PC-3 (cell line): ENCODE results near the gene PRDM2. TPM values are rescaled to one million over a fixed set of nuclear protein-coding genes. Genes with fewer than 3 reads are reported as not detected.

ENCODE experiments used
- ATAC-seq: fragments of 200-7000 bp; cut with Tn5 transposase; 2 replicates; pipeline ENCODE4 v1.9.1; 2020; ENCODE audit warnings: mild to moderate bottlenecking, moderate library complexity
- BruUV-seq: library from RNA; stranded (reverse); fragments of 400-500 nt; replicated peaks from 2 replicates; lab custom pipeline; 2021; lab: Mats Ljungman, UMichigan
- CTCF ChIA-PET: fragments of 300-600 bp; sonication (Branson Sonifier 250); formaldehyde crosslinking; loops from one replicate; lab custom pipeline; 2022; ENCODE audit warnings: antibody characterized with exemption; lab: Charles Lee
- POLR2A ChIA-PET: fragments of 300-600 bp; sonication (Branson Sonifier 250); formaldehyde crosslinking; loops from one replicate; lab custom pipeline; 2022; ENCODE audit warnings: antibody characterized with exemption; ENCODE audit not compliant: unreplicated experiment; lab: Charles Lee
- DNase-seq: peaks from one replicate; pipeline ENCODE4 v3.0.0-alpha.2; 2015
- H2AFZ ChIP-seq: fragments of 300-600 bp; sonication (generic); 2 replicates; pipeline ENCODE4 v1.6.0; 2016; ENCODE audit warnings: antibody characterized with exemption, low read length
- H3F3A ChIP-seq: fragments of 300-600 bp; sonication (generic); one replicate; pipeline ENCODE4 v1.6.0; 2017; ENCODE audit warnings: antibody characterized with exemption, low read length, control low read depth, mild to moderate bottlenecking; ENCODE audit not compliant: unreplicated experiment
- H3K27ac ChIP-seq: fragments of 300-600 bp; sonication (generic); 2 replicates; pipeline ENCODE4 v1.5.1; 2016; ENCODE audit warnings: mild to moderate bottlenecking, low read length
- H3K27me3 ChIP-seq: fragments of 300-600 bp; sonication (generic); 2 replicates; pipeline ENCODE4 v1.6.1; 2016; ENCODE audit warnings: low read length, mixed read lengths
- H3K36me3 ChIP-seq: fragments of 300-600 bp; sonication (generic); 2 replicates; pipeline ENCODE4 v1.6.1; 2016; ENCODE audit warnings: low read depth, mixed run types, low read length, mixed read lengths
- H3K4me1 ChIP-seq: fragments of 300-600 bp; sonication (generic); 2 replicates; pipeline ENCODE4 v1.5.1; 2016; ENCODE audit warnings: low read length; ENCODE audit not compliant: insufficient read depth
- H3K4me2 ChIP-seq: fragments of 300-600 bp; sonication (generic); 2 replicates; pipeline ENCODE4 v1.6.0; 2016; ENCODE audit warnings: low read length
- H3K4me3 ChIP-seq: fragments of 300-600 bp; sonication (generic); 2 replicates; pipeline ENCODE4 v1.5.1; 2016; ENCODE audit warnings: mild to moderate bottlenecking, low read length, mixed read lengths
- H3K79me2 ChIP-seq: fragments of 300-600 bp; sonication (generic); 2 replicates; pipeline ENCODE4 v1.6.1; 2017; ENCODE audit warnings: low read length, mixed read lengths
- H3K9ac ChIP-seq: fragments of 300-600 bp; sonication (generic); 2 replicates; pipeline ENCODE4 v1.6.0; 2016; ENCODE audit warnings: mild to moderate bottlenecking, low read length
- H3K9me2 ChIP-seq: fragments of 300-600 bp; sonication (generic); replicated peaks from 2 replicates; pipeline ENCODE4 v1.6.1; 2016; ENCODE audit warnings: mixed run types, low read length, mixed read lengths
- H3K9me3 ChIP-seq: fragments of 300-600 bp; sonication (generic); 2 replicates; pipeline ENCODE4 v1.6.1; 2016; ENCODE audit warnings: low read length, mixed read lengths
- H4K20me1 ChIP-seq: fragments of 300-600 bp; sonication (generic); 2 replicates; pipeline ENCODE4 v1.6.1; 2016; ENCODE audit warnings: low read length, mixed read lengths
- EZH2 ChIP-seq: fragments of 300-600 bp; sonication (generic); IDR thresholded peaks from one replicate; pipeline ENCODE4 v1.6.1; 2017; ENCODE audit warnings: antibody characterized with exemption, mild to moderate bottlenecking, low read length; ENCODE audit not compliant: unreplicated experiment
- EZH2phosphoT487 ChIP-seq: fragments of 300-600 bp; sonication (generic); IDR thresholded peaks from 2 replicates; pipeline ENCODE4 v1.6.1; 2018; ENCODE audit warnings: mild to moderate bottlenecking, antibody characterized with exemption, low read length, borderline replicate concordance
- intact Hi-C: fragments of 100-400 bp; cut with micrococcal nuclease; formaldehyde crosslinking; loops from 2 replicates; pipeline ENCODE4 v1.9.0; 2023
- total RNA-seq: library from RNA; depleted of rRNA; stranded (reverse); fragments of >200 nt; gene quantifications from 2 replicates; pipeline ENCODE4 v1.2.3, GENCODE V29; 2014
- TF ChIP-seq, protein P1 (sequence below): fragments of 300-600 bp; sonication (generic); conservative IDR thresholded peaks from 2 replicates; pipeline ENCODE4 v1.5.1; 2017; ENCODE audit warnings: antibody characterized with exemption, low read depth, mild to moderate bottlenecking, low read length

Gene PRDM2
- total RNA-seq, 1 experiment from 2014 or later: 9.4 TPM

DNA sequence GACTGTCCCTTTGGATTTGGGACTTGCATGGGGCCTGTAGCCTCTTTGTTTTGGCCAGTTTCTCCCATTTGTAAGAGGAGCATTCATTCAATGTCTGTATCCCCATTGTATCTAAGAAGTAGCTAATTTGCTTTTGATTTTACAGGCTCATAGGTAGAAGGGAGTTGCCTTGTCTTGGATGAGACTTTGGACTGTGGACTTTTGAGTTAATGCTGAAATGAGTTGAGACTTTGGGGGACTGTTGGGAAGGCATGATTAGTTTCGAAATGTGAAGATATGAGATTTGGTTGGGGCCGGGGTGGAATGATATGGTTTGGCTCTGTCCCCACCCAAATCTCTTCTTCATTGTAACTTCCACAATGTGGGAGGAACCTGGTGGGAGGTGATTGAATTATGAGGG, 151.7 kb downstream of the PRDM2 start:
- no peak for DNase-seq
- Histone ChIP-seq H3K9me2 (no peaks in the 10 kb centered on the region), H3K4me2 (no peak overlapping the region), H3F3A (no peaks in the 10 kb centered on the region), H3K4me1 (no peaks in the 10 kb centered on the region), H4K20me1 (no peaks in the 10 kb centered on the region), H3K36me3 (no peaks in the 10 kb centered on the region), H3K27ac (no peak overlapping the region), H3K9ac (no peak overlapping the region), H3K79me2 (no peaks in the 10 kb centered on the region), H2AFZ (no peak overlapping the region), H3K27me3 (peaks cover 10% of the 10 kb centered on the region), H3K4me3 (no peak overlapping the region), H3K9me3 (no peaks in the 10 kb centered on the region)
- POLR2A ChIA-PET: no interaction called here
- no peak for TF ChIP-seq EZH2
- TF ChIP-seq EZH2phosphoT487: no peak
- TF ChIP-seq, protein P1, sequence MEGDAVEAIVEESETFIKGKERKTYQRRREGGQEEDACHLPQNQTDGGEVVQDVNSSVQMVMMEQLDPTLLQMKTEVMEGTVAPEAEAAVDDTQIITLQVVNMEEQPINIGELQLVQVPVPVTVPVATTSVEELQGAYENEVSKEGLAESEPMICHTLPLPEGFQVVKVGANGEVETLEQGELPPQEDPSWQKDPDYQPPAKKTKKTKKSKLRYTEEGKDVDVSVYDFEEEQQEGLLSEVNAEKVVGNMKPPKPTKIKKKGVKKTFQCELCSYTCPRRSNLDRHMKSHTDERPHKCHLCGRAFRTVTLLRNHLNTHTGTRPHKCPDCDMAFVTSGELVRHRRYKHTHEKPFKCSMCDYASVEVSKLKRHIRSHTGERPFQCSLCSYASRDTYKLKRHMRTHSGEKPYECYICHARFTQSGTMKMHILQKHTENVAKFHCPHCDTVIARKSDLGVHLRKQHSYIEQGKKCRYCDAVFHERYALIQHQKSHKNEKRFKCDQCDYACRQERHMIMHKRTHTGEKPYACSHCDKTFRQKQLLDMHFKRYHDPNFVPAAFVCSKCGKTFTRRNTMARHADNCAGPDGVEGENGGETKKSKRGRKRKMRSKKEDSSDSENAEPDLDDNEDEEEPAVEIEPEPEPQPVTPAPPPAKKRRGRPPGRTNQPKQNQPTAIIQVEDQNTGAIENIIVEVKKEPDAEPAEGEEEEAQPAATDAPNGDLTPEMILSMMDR: no peak
- BruUV-seq: no TSS peak
- intact Hi-C loops: no loop called here
- no peak for ATAC-seq
- CTCF ChIA-PET: no interaction called here

DNA sequence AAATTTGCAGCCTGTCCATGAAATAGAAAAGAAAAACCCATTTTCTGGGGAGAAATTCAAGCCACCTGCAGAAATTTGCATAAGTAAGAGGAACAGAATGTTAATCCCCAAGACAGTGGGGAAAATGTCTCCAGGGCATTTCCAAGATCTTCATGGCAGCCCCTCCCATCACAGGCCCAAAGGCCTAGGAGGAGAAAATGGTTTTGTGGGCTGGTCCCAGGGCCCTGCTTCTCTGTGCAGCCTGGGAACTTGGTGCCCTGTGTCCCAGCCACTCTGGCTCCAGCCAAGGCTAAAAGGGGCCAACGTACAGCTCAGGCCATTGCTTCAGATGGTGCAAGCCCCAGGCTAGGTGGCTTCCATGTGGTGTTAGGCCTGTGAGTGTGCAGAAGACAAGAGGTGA, 155.6 kb downstream of the PRDM2 start:
- Histone ChIP-seq H3K4me3 (no peak overlapping the region), H3K36me3 (no peaks in the 10 kb centered on the region), H3K9me2 (no peaks in the 10 kb centered on the region), H3K4me2 (no peak overlapping the region), H3F3A (no peaks in the 10 kb centered on the region), H3K27me3 (peaks cover 10% of the 10 kb centered on the region), H2AFZ (no peak overlapping the region), H3K9ac (no peak overlapping the region), H3K4me1 (no peaks in the 10 kb centered on the region), H4K20me1 (no peaks in the 10 kb centered on the region), H3K27ac (no peak overlapping the region), H3K9me3 (no peaks in the 10 kb centered on the region), H3K79me2 (no peaks in the 10 kb centered on the region)
- no peak for ATAC-seq
- BruUV-seq: no TSS peak
- intact Hi-C loops: no loop called here
- CTCF ChIA-PET: no interaction called here
- no peak for DNase-seq
- TF ChIP-seq EZH2phosphoT487 (no peak), EZH2 (no peak)
- POLR2A ChIA-PET: no interaction called here

DNA sequence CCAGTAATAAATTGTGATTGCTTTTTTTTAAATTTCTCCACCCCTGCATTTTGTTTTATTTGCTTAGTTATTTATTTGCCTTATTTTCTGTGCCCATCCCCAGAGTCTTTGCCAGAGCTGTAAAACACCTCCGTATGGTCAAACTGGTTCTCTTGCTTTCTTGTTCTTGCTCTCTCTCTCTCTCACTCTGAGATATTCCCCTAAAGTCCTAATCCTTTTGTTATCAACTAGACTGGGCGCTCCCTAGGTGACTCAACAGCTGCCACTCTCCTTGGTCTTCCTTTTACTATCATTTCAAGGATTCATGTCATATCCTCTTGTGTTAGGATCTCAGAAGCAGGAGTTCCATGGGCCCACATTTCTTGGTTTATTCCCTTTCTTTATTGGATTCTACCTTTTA, 160.0 kb downstream of the PRDM2 start:
- H3K4me1 ChIP-seq: no peaks in the 10 kb centered on the region
- no TSS peak for BruUV-seq
- H3K9me3 ChIP-seq: no peaks in the 10 kb centered on the region
- H3F3A ChIP-seq: no peaks in the 10 kb centered on the region
- H3K27ac ChIP-seq: no peak overlapping the region
- H2AFZ ChIP-seq: no peak overlapping the region
- intact Hi-C loops: no loop called here
- ChIA-PET CTCF (interaction anchor here (0.6 kb wide), 1 partner anchor 30 kb away, joined by 3 read pairs; no protein-coding TSS in a partner anchor), POLR2A (no interaction called here)
- no peak overlapping the region for H3K4me2 ChIP-seq
- ATAC-seq (no peak), DNase-seq (peak; percentile 32)
- H4K20me1 ChIP-seq: no peaks in the 10 kb centered on the region
- no peak overlapping the region for H3K4me3 ChIP-seq
- peaks cover 12% of the 10 kb centered on the region for H3K27me3 ChIP-seq
- H3K36me3 ChIP-seq: no peaks in the 10 kb centered on the region
- H3K79me2 ChIP-seq: no peaks in the 10 kb centered on the region
- TF ChIP-seq EZH2phosphoT487 (no peak), EZH2 (no peak)
- TF ChIP-seq, protein P1: no peak
- H3K9me2 ChIP-seq: no peaks in the 10 kb centered on the region
- no peak overlapping the region for H3K9ac ChIP-seq
